GM18858 (cell line): ENCODE results near the gene LRRC10B.
"Not testable (repeated sequence)": the region's sequence is repeated elsewhere in the genome, so short reads cannot be mapped to it uniquely, and the experiment has no call there.

ENCODE experiments used
- ATAC-seq: cut with Tn5 transposase; IDR thresholded peaks from one replicate; pipeline ENCODE4 v1.9.1; 2021; ENCODE audit not compliant: unreplicated experiment

LRRC10B gene

GRCh38 chr11:61507962-61508861 lies at the start of gene LRRC10B:
Gene LRRC10B, plus strand, starts transcription at chr11:61508749. Its CDS starts 250 bp downstream, at chr11:61508999.
- no peak for ATAC-seq

- ATAC-seq, result no peak
Measured at GRCh38 chr11:61460474-61460881, 48.1 kb upstream of the LRRC10B start.

DNA sequence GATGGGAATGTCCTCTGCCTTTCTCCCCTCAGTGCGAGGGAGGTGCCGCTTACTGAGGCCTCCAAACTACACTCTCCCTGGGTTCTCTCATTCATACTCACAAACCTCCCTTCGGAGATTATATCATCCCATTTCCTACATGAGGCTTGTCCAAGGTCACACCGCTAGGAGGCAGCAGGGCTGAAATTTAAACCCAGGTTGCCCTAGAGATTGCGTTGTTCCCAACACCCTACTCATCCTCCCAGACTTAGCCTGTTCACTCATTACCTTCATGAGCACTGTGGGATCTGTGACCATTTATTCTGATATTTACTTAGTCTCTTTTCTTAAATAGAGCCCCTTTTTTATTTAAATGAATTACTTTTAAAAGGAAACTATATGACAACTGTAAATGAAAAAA lies 47.6 kb upstream of the LRRC10B start:
- no peak for ATAC-seq

GRCh38 chr11:61467602-61468001 lies 40.9 kb upstream of the LRRC10B start:
- not testable (repeated sequence) for ATAC-seq

DNA sequence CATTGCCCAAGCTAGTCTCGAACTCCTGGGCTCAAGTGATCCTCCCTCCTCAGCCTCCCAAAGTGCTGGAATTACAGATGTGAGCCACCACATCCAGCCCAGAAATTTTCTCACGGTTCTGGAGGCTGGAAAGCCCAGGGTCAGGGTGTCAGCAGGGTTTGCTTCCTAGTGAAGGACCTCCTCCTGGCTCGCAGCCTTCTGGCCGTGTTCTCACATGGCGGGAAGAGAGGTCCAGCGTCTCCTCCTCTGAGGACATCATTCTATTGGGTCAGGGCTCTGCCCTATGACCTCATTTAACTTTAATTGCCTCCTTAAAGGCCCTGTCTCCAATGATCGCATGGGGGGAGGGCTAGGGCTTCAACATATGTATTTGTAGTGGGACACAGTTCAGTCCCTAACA lies 40.5 kb upstream of the LRRC10B start:
- ATAC-seq, result no peak

DNA sequence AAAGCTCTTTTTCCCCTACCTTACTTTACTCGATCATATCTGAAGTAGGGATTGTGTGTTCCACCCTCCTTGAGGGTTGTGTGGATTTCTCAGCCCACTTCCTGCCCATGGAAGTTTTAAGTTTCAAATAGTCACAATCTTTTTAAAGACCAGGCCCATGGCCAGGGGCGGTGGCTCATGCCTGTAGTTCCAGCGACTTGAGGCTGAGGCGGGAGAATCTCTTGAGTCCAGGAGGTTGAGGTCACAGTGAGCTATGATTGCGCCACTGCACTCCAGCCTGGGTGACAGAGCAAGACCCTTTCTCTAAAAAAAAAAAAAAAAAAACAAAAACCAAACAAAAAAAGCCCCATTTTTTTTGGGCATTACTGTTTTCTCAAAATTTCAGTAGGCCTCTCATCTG lies 36.3 kb upstream of the LRRC10B start:
- ATAC-seq, result no peak

DNA sequence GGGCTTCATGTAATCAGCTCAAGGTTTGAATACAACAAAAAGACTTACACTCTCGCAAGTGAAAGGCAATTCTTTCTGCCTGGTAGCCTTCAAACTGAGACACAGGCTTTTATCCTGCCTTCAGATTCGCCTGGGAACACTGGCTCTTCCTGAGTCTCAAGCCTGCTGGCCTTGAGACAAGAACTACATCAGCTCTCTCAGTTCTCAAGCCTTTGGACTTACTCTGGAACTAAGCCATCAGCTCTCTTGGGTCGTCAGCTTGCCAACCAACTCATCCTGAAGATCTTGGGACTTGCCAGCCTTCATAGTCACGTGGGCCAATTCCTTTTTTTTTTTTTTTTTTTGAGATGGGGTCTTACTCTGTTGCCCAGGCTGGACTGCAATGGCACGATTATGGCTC lies 35.7 kb upstream of the LRRC10B start:
- no peak for ATAC-seq

- no peak for ATAC-seq
Measured at GRCh38 chr11:61473370-61474012, 35.1 kb upstream of the LRRC10B start.

DNA sequence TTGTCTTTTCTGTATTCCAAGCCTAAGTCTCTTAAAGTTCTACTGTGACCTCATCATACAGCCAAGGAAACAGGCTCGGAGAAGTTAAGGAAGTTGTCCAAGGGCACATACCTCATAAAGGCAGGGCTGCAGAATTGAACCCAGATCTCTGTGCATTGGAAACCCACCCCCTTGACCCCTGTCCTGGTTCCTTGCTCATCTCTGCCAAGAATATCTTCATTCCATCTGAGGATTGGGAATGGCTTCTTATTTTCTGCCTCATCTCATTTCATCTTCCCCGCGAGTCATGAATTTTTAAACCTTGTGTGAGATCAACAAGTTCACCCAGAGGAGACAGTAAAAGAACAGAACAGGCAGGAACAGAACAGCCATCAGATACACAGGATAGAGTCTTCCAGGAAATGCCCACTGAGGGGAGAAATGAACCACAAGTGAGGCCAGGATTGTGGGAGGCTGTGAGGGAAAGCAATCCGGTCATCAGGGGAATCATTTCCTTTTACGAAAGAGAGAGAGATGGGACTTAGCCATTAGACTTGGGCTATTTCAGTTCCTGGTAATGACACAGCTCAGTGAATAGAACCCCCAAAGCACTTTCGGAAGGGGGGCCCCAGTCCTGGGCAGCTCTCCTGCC lies 34.4 kb upstream of the LRRC10B start:
- no peak for ATAC-seq

DNA sequence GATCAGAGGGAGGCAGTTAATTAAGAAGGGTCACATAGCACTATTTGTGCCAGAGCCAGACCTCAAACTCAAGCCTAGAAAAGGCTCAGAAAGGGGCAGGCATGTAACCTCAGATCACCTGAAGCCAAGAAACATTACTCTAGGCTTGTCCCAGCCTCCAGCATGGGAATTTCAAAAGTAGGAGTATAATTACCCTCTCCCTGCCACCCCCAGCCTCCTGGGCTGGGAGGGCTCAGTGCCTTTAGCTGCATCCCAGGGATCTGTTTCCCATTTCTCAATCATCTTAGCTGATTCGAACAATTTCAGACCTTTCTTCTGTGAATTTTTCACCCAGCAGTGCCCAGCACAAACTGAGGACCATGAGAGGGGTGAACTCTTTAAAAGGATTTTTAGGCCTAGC lies 33.1 kb upstream of the LRRC10B start:
- ATAC-seq, result no peak

GRCh38 chr11:61476371-61476770 lies 32.2 kb upstream of the LRRC10B start:
- ATAC-seq, result no peak

- ATAC-seq, result no peak
Measured at GRCh38 chr11:61477126-61477525, 31.4 kb upstream of the LRRC10B start.

GRCh38 chr11:61477727-61478148 lies 30.8 kb upstream of the LRRC10B start:
- no peak for ATAC-seq

DNA sequence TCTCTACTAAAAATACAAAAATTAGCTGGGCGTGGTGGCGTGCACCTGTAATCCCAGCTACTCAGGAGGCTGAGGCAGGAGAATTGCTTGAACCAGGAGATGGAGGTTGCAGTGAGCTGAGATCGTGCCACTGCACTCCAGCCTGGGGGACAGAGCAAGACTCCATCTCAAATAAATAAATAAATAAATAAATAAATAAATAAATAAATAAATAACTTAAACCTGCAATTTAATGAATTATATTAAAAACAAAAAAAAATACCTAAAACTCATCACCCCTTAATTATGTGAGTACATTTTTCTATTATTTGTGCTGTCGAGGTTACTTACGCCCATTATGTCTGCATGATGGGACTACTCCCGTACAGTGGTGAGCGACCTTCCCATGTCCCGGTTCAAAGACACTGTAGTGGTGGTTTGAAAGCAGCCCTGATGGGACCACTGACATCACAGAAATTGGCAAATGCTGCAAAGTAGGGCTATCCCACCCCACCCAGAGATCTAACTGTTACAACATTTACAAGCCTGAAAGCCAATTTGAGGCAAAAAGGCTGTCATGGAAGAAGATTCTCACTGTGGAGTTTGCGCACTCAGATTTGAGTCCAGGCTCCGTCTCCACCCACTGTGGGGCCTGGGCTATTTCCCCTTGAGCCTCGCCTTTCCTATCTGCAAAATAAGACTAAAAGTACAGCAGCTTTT lies 29.0 kb upstream of the LRRC10B start:
- ATAC-seq, result not testable (repeated sequence)

GRCh38 chr11:61480261-61480993 lies 28.1 kb upstream of the LRRC10B start:
- no peak for ATAC-seq

- no peak for ATAC-seq
Measured at GRCh38 chr11:61480994-61481335, 27.6 kb upstream of the LRRC10B start.

DNA sequence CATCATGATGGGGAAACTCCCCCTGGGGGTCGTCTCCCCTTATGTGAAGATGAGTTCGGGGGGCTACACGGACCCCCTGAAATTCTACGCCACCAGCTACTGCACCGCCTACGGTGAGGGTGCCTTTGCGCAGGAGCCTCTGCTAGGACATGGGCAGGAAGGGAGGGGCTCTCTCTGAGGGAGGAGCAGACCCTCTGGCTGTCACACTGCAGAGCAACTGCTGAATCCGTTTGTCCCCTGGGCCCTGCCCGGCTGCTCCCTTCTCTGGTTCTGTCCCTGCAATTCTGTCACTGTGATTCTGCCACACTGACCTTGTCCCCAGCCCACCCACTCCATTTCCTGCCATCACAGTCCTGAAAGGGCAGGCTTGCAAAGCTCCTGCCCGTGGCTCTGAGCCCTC lies 26.7 kb upstream of the LRRC10B start:
- ATAC-seq, result no peak

GRCh38 chr11:61482513-61482912 lies 26.0 kb upstream of the LRRC10B start:
- no peak for ATAC-seq

DNA sequence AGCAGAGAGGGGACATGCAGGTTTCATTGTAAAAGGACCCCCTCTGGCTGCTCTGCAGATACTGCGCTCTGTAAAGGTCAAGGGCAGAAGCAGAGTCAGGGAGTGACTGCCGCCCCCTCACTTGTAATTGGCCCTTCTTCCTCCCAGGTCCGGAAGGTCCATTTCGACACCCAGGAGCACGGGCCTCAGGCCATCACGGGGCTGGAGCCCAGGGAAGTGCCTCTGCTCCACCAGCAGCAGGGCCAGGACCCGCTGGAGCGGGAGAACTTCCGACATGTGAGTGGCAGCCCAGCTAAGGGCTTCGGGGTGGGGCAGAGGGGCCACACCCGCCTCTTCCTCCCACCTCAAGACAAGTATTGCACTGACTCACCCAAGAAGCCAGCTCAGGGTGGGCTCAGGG lies 24.0 kb upstream of the LRRC10B start:
- no peak for ATAC-seq

DNA sequence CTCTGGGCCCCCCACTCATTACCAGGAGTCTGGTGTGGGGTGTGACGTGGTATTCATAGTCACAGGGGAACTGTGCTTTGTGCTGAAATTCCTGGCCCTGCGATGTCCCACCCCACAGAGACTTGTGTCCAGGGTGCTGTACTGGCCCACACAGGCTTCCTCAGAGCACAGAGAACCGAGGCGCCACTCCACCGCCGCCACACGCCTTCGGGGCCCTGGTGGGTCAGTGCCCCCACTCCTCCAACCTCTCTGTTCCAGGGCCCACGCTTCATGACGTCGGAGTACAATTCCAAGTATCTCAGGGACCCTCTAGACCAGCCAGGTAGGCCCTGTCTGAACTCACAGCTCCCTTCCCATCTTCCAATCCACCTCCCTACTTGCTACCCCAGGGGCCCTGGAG lies 23.5 kb upstream of the LRRC10B start:
- no peak for ATAC-seq
